Stimulated activated CD8-positive, alpha-beta memory T cell treated with anti-CD3 and anti-CD28 coated beads, Interleukin-7, amount 100 ng/mL, for 1 hour (primary cell): Measurements from ENCODE around the gene EXOSC9.
A peak's percentile ranks its signal among the peaks of the same experiment; 100 is the strongest.
"Not testable (repeated sequence)": the region's sequence is repeated elsewhere in the genome, so short reads cannot be mapped to it uniquely, and the experiment has no call there.

Source experiments
- DNase-seq, 2 donors: peaks; one replicate each; pipeline ENCODE4 v3.0.0-alpha.2; 2020; ENCODE audit warnings: low read depth in 2 of 2

EXOSC9 gene, protein sequence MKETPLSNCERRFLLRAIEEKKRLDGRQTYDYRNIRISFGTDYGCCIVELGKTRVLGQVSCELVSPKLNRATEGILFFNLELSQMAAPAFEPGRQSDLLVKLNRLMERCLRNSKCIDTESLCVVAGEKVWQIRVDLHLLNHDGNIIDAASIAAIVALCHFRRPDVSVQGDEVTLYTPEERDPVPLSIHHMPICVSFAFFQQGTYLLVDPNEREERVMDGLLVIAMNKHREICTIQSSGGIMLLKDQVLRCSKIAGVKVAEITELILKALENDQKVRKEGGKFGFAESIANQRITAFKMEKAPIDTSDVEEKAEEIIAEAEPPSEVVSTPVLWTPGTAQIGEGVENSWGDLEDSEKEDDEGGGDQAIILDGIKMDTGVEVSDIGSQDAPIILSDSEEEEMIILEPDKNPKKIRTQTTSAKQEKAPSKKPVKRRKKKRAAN

DNA sequence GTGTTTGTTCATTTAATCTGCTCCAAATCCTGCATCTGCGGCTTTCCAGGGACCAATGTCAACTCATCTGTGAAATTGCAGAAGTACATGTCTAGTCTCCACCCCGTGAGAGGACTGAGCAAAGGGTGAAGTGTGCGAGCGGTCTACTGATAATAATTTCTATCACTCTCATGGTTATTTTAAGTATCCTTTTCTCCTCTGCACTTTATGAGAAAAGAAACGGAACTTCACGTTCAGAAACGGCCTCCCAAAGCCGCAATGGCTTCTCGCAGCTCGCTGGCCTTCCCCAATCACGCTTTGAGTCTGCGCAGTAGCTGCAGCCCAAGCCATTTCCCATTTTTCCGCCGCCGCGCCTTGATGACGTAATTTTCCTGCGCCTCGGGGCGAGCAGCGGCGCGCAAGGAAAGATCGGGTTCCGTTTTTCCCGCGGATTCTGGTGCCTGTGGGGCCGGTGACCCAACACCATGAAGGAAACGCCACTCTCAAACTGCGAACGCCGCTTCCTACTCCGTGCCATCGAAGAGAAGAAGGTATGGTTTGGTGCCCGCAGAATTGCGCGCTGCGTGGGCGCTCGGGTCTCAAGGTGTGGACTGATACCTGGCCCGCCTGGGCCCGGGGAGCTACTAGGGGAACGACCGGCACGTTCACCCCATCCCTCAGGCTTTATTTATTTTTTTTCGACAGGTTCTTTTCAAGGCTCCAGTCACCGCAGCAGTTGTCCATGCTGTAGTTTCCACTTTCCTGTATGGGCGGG is at the start of gene EXOSC9:
TSS of gene EXOSC9 (plus strand) at position 363 of the 754 bp plus-strand sequence. CDS start at position 465, 102 bp downstream.
- peak; percentile 90 to 95 for DNase-seq

DNA sequence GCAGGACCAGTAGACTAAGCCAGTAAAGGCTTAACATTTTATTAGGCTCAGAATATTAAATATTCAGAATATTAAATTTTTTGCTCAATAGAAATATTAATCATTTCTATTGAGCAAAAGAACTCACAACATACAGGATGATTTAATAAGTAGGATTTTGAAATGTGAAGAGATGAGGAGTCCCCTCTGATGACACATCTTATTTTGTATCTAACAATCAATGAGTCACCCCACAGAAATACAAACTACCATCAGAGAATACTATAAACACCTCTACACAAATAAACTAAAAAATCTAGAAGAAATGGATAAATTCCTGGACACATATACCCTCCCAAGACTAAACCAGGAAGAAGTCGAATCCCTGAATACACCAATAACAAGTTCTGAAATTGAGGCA is 49.0 kb upstream of the EXOSC9 start:
- not testable (repeated sequence) for DNase-seq

DNA sequence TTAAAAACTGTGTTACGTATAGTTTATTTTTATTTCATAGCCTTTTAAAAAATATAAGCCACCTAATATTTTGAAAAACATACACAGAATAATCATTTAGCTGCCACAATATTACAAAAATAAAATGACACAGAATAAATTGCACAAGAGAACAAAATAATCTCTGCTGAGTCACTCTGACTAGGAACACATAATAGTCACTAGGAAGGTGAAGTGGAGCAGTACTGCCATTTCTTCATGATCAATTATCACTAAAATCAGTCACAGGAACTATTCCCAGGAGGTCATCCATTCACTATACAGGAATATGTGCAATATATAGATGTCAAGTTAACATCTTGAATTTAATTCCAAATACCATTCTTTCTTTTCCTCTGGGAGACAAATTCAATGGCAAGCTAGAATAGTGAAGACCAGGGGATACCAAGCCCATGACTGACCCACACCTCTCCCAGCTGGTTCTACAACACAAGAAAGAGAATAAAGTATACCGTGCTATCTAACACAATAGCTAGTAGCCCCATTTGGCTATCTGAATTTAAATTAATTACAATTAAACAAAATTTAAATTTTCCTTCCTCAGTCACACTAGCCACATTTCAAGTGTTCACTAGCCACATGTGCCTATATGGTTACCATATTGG is 42.1 kb upstream of the EXOSC9 start:
- DNase-seq, result no peak

DNA sequence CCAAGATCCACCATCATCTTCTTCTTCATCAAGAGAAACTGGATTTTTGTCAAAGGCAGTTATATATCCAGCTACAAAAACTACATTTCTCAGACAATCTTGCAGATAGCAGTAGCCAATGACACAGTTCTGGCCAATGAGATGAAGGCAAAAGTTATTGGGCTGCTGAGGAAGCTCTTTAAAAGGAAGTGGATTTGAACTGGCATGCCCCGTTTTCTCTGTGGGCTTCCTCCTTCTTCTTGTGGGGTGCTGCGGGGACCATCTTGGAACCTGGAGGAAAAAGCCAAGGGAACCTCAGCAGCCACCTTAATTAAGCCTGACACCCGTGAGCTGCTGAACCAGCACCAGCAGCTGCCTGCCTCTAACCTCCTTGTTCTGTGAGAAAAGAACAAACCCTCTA is 40.9 kb upstream of the EXOSC9 start:
- DNase-seq, result no peak

DNA sequence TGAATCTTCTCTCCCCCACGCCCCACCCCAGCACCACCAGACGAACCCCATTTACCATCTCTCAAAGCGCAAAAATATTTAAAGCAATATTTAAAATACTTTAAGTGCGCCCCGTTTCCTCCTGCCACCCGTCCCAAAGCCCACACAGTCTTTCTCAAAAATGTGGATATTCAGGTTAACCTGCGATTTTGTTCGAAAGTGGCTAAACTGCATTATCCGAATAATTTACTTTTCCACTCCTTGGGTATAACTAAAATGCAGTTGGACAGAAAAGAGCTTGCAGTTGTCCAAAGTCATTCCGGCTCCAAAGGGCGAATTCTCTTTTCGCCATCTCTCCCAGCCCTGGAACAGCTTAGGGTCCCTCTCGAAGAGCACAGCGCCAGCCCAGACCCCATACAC is 36.8 kb upstream of the EXOSC9 start:
- DNase-seq, result no peak

DNA sequence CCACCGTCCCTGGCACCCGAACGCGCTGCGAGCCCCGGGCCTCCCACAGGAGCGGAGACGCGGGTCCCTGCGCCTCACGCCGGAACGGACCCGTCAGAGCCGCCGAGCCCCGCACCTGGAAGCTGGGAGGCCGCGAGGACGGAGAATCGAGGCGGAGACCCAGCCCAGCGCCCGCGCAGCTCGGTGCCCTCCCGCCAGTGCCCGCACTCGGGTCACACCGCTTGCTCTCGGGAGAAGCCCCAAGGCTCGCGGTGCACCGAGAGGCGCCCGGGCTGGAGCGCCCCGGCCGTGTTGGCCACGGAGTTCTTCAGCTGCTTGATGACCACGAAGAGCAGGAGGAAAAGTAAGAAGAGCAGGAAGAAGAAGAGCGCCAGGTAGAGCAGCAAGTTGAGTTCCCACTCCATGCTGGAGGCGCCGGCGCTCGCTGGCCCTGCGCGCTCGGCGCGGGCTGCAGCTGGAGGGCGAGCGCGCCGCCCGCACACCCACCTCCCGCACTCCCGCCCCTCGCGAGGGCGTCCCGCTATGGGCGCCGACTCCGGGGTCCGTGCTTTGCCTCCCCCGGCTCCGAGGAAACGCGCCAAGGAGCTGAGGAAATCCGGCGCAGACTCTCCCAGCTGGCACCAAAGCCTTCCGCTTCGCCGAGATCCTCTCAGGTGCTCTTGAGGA is 36.3 kb upstream of the EXOSC9 start, which contains the start of gene SMIM43:
TSS of gene SMIM43 (minus strand) at position 463 of the 666 bp plus-strand sequence. CDS start at position 404, 59 bp downstream.
- DNase-seq, result no peak

DNA sequence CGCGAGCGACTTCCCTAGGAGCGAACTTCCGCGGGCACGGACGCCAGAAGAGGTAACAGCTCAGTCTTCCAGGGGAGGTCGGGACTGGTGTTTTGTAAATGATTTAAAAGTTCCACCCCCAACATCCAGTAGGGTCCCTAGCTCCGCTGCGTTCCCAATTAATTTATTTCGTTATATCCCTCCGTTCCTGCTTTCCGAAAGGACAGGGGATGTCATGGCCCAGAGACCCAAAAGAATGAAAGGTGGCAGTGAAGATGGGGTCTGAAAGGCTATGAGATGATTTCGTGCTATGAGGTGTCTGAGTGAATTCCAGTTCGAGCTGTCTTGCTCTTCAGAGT is 35.8 kb upstream of the EXOSC9 start:
- no peak for DNase-seq

DNA sequence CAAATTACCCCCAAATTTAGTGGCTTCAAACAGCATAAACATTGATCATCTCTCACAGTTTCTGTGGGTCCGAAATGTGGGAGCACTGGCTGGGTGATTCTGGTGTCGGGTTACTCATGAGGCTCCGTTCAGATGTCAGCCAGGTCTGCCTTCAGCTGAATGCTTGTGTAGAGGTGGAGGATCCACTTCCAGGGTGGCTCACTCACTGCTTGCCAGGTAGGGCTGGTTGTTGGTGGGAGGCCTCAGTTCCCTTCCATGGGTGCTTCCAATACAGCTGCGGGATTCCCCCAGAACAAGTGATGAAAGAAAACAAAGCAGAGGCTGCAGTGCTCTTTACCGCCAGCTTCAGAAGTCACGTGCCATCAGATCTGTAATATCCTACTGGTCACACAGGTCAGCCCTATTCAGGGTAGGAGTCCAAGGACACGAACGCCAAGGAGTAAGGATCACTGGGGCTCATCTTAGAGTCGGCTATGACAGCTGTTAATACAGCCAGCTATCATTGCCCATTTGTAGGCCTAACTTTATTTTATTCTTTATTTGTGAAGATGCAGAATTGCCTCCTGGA is 35.1 kb upstream of the EXOSC9 start:
- no peak for DNase-seq

DNA sequence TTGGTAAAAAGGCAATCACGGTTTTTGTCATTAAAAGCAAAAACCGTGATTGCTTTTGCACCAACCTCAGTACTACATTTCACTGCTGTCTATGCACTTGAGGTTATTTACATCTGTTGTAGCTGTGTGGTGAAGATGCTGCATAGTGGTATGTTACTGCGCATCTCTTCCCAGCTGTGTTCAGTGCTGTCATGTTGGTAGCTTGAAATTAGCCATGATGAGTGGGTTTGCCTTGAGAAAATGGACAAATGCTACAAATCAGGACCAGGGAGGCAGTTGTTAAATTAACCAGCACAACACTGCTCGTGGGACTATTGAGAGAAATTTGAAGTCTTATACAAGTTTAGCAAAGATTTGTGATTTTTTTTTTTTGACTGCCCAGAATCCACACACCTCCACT is 34.0 kb upstream of the EXOSC9 start:
- DNase-seq, result no peak

DNA sequence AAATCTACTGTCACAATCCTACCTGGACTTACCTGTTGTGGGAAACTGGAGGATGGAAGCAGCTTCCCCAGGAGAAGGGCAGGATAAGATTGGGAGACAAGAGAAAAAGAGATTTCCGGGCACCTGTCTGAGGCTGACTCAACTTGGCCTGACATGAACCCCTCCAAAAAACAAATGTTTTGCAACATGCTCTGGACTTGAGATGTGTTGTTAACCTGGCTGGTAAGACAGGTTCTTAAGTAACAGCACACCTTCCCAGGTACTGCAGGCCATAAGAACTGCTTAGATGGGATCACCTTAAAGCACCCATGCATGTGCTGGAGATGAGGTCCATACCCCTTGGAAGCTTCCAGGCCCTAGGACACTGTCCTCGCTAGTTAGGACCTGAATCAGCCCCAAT is 31.8 kb upstream of the EXOSC9 start:
- DNase-seq, result no peak

DNA sequence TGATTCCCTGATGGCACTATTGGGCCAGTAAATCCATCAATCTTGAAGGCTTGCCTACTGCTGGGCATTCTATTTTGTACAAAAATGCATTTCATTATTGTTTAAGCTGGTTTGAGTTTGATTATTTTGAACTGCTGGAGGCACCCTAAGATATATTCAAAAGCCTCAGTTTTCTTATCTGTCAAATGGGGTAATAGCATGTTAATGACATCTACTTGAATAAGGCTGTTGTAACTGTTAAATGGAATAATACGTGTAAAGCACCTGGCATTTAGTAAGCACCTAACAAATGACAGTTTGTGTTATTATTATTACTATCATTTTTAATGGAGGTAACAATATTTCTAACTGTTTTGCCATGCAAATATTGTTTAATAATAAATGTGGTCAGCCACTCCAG is 29.3 kb upstream of the EXOSC9 start:
- DNase-seq, result no peak

DNA sequence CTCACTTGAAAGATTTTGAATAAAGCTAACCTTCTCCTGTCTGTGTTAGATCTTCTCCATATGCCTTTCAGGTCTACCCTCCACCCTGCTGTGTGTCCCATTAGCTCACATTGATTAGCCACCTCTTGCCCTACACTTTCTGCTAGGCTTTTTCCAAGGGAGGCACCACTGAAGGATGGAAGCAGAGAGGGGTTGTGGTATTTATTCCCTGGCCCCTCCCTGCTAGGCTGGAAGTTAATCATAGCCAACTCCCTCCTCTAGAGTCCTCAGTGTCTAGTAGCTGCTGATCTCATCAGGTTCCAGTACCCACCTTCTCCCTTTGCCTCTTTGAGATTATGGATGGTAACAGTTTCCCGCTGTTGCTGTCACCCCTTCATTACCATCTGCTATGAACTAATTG is 27.2 kb upstream of the EXOSC9 start:
- no peak for DNase-seq

DNA sequence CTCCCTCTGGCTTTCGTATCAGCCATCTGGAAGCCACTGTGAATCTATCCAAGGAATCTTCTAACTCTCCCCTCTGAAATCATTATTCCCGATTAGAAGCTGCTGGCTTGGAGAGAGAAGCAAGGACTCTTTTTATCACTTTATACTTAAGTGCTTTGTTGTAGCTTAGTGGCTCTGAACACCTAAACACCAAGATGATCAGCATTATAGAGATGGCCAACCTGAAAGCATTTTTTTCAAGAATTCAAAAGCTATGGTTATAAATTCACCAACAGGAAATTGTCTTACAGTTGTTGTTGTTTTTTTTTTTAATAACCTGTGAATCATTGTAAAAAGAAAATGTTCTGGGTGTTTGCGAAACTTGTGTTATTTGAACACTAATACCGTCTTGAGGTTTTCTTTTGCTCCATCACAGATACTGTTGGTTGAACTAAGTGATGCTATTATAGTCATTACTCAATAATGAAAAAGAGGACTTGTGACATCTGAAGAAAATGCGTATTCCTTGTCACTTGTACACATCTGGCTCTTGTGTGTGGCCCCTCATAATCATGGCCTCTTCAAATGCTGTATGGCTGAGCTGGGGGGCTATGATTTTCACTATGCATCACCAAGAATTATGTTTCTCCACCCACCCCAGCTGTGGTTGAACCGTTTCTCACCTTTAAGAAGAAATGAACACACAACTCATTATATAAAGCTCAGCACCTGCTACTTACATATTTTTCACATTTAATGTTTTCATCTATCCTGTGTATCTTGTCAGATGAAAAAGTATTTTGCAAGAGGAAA is 24.3 kb upstream of the EXOSC9 start:
- DNase-seq, result no peak

DNA sequence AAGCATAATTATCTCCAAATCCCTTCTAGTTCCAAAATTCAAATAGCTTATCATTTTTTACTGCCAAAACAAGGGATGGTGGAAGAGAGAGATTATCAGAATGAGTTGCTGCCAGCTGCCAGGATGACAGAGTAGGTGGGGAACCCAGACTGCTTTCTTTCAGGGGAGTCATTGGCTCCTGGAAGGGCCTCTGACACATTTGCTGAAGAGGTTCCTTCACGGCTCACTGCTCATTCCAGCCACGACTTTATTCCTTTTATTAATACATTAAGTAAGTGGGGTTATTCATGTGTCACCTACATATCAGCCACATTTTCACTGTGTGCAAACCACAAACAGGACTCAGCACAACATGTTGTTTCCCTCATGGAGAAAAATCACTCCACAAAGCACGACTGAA is 23.5 kb upstream of the EXOSC9 start:
- DNase-seq, result no peak

DNA sequence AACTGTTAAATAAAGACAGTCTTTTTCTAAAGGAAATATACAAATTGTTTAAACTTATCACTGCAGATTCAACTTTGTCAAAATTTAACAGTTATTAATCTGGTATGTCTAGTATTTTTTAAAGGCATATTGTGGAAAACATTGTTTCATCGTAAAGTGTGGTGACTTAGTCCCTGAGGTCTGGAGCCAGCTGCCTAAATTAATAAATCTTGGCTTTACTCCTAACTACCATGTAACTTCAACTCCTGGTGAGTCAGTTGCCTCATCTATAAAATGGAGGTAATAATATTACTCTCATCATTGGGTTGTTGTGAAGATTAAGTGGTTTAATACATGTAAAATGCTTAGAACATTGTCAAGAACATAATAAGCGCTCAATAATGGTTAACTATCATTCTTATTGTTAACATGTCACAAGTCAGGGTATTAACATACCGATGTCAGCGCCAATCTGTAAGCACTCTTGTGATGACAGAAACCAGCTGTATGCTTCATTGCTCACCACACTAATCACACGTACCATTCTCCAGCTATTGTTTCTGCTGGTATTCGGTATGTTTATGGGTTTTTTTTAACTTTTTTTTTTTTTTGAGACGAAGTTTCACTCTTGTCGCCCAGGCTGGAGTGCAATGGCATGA is 22.0 kb upstream of the EXOSC9 start:
- no peak for DNase-seq

DNA sequence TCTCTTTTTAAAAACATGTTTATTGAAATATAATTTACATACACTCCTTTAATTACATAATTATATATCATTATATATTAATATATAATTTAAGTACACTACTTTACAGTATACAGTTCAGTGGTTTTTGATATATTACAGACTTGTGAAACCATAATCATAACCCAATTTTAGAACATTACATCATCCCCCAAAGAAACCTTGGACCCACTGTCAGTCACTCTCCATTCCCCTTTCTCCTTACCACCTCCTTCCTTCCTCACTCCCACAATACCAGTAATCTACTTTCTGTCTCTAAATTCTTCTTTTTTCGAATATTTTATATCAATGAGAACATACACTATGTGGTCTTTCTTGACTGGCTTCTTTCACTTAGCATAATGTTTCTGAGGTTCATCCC is 17.9 kb upstream of the EXOSC9 start:
- no peak for DNase-seq

DNA sequence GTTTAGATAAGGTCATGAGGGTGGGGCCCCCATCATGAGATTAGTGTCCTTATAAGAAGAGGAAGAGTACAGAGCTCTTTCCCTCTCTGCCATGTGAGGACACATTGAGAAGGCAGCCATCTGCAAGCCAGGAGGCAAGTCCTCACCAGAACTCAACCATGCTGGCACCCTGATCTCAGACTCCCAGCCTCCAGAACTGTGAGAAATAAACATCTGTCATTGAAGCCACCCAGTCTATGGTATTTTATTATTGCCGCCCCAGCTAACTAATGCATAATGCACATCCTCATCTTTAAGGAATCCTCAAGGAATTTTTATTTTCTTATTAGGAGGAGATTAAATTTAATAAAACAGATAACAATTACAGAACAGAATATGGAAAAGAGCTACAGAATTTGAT is 16.7 kb upstream of the EXOSC9 start:
- no peak for DNase-seq

DNA sequence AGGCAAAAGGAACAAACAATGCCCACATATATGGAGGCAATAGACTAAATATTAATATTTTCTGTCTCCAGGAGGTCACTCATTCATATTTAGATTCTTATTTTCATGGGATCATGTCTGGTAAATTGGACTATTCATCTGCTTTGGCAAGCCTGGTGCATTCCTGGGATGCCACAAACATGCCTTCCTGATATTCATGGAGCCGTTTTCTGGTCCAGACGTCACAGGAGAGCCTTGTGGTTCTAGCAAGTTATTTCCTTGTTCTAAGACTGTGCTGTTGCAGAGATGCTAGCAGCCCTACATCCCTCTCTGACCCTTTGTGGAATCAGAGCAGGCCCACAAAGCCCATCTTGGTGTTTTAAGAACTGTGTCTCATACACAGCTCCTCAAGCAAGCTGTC is 16.1 kb upstream of the EXOSC9 start:
- DNase-seq, result no peak

DNA sequence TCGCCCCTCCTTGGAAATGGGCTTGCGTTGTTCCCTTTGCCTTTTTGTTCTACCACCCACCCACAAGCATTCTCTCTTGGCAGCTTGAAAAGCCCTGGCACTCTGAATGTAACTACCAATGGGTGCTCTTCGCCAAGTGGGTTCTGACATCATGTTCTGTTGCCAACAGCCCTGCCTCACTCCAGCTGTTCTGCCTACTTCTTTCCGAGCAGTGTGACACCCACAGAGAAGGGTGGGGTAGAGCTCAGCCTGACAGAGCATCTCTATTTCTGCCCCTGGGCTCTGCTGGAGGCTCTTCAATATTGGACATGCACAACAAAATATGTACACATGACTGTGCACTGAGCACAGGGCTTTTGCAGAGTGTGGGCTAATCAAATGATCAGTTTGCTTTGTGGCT is 15.6 kb upstream of the EXOSC9 start:
- no peak for DNase-seq

DNA sequence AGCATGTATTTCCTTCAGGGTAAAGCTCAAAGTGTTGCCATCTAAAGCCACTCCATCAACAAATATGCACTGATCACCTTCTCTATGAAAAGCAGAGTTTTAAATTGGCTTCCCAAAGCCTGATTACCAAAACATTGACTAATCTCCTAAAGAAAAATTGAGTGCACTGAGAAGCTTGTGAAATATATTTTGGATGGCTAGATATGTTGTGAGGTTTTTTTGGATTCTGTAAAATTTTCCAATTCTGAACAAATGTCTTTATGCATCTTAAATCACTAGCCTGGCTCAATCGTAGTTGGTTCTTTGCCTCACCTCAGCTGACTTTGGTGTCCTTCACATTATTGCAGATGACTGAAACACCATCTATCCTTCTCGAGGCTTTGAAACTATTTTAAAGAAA is 14.9 kb upstream of the EXOSC9 start:
- no peak for DNase-seq
